ENCODE measurements around the gene GASK1A.
"Not testable (repeated sequence)": the region's sequence is repeated elsewhere in the genome, so short reads cannot be mapped to it uniquely, and the experiment has no call there.

GASK1A gene

GRCh38 chr3:43034911-43035310 lies 55.8 kb downstream of the GASK1A start:
- DNase-seq, result no peak

GRCh38 chr3:43035801-43036365 lies 56.8 kb downstream of the GASK1A start:
- DNase-seq, result no peak

DNA sequence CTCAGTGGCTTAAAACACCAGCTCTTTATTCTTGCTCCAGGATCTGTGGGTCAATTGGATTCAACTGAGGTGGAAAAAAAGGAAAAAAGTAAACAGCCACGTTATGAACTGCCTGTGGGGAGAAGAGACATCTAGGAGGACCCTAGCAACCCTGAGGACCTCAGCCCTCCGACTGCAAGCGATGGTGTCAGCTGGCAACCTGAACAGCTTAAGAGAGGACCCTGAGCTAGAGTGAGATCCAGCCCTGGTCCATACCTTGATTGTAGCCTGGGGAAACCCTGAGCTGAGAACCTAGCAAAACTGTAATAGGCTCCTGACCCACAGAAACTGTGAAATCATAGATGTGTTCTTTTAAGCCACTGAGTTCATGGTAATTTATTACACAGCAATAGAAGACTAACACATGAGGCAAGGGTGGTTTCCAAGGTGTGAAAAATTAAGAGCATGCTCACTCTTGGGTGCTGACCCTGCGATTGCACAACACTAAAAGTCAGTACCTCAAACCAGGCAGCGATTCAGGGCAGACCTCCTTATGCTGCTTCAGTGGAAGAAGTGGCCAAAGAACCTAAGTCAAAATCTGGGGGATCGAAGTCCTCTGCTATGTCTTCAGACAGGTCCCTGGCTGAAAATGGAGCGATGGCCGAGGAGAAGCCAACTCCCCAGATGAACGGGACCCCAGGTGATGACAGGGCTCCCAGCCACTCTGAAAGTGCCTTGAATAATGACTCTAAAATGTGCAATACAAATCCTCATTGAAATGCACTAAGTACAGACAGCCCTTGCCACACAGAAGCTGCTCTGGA lies 57.7 kb downstream of the GASK1A start:
- DNase-seq, result no peak

DNA sequence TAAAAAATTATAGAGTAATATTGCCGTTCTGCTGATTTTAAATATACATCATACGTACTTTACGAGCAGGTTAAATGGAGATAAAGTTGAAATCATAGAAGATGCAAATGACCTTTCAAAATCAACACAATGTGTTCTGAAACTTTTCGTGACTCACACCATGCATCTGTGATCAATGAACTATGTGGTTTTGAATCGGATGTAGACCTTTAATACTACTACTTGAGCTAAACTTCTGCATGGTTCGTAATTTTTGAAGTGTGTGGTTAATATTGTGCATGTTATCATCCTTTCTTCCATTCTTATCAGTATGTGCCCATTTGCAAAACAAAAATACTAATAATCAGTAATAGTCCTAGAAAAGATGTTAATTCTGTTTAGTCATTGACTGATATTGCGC lies 58.9 kb downstream of the GASK1A start:
- DNase-seq, result no peak

- DNase-seq, result no peak
These were observed 62.4 kb downstream of the GASK1A start for GRCh38 chr3:43041517-43041916.

- DNase-seq, result no peak
These were observed 64.1 kb downstream of the GASK1A start for GRCh38 chr3:43043071-43043766.

DNA sequence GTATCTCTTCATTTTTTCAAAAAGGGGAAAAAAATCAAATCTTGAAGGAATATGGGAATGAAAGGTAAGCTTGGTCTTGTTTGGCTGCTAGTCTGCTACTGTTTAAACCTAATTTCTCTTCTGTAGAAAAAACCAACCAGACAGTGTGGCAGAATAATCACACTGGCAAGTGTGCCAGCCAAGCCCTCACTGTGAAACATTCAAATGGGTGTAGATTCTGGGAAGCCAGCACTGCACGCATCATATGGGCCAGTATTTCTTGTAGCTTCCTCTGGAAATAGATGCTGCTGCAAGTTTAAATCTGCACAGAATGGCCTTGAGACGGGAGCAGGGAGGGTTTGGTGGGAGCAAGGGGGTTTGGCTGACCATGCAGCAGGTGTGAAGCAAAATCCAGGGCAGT lies 64.7 kb downstream of the GASK1A start:
- no peak for DNase-seq

GRCh38 chr3:43045079-43045478 lies 66.0 kb downstream of the GASK1A start:
- DNase-seq, result not testable (repeated sequence)

DNA sequence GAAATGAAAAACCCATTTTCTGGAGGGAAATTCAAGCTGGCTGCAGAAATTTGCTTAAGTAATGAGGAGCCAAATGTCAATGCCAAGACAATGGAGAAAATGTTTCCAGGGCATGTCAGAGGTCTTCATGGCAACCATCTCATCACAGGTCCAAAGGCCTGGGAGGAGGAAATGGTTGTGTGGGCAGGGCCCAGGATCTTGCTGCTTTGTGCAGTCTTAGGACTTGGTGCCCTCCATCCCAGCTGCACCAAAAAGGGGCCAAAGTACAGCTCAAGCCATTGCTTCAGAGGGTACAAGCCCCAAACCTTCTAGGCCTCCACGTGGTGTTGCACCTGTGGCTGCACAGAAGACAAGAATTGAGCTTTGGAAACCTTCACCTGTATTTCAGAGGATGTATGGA lies 67.5 kb downstream of the GASK1A start:
- no peak for DNase-seq

DNA sequence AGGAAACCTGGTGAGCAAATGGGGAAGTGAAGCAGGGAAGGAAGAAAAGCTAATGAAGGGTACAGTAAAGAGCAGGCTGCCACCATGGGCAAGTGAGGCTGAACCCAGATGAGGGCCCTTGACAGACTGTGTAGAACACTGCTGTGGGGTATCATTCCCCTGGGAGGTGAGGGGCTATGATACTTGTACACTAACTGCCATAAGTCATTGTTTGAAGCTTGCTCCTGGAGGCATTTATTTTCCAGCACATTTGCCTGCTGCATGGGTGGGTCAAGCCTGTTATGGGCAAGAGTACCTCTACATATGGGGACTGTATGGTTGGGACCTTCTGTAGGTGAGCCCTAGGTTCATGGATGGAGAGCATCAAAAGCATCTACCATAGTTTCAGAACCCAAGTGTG lies 69.4 kb downstream of the GASK1A start:
- no peak for DNase-seq

DNA sequence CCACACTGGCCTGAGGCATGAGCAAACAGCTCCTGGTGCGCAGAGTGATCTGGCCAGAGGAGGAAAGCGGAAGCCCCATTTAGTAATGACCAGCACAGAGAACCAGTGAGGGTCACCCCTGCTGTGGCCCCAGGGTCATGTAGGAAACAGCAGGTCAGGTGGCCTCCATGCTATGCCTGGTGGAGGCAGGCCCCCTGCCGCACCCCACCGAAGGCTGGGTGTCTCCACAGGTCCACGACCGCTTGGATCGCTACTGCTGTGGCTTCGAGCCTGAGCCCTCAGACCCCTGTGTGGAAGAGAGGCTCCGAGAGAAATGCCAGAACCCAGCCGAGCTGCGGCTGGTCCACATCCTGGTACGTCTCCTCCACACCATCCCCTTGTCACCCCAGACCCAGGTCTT lies 74.2 kb downstream of the GASK1A start:
- no peak for DNase-seq

GRCh38 chr3:43054754-43055153 lies 75.6 kb downstream of the GASK1A start:
- no peak for DNase-seq

DNA sequence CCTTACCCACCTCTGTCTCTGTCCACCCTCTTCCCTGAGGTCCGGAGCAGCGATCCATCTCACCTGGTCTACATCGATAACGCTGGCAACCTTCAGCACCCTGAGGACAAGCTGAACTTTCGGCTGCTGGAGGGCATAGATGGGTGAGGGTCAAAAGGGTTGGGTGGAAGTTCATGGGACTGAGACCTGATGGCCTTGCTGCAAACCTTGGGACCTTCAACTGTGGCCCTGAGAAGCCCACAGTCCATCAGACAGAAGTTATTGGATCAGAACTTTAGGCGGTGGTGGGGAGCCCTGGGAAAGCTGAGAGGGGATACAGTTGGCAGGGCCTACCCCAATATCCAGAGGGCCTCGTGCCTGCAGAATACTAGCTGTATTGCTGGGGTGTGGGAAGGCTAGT lies 76.3 kb downstream of the GASK1A start:
- DNase-seq, result no peak

DNA sequence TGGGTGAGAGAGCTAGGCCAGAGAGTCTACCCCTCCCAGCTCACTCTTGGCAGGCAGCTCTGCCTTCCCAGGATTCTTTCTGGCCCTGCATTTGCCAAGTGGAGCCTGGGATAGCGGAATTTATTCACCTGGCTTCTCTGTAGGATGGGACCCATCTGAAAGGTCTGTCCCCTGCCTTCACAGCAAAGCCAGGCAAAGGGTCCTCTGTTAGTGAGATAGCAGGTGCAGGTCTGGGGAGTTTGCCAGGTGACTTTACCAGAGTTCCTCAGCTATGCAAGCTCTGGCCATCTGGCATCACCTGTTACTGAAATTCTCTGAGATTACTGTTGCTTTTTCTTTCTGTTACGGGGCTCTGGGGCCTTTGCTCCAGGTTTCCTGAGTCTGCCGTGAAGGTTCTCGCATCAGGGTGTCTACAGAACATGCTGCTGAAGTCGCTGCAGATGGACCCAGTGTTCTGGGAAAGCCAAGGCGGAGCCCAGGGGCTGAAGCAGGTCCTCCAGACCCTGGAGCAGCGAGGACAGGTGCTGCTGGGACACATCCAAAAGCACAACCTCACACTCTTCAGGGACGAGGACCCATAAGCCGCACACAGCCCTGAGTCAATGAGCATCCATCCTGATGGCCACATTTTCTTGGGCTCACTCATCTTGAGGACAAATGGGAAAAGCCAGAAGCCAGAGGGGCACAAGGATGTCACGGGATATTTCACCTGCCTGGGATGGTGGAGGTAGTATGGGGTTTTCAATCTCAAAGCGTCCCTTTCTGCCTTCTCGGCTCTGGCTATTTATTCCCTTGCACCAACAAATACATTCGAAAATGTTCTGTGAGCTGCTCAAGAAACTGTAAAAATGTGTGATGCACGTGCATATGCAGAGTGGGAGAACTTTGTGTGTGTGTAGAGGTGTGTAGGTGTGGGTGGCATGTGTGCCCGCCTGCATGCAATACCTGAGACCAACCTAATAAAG lies 77.0 kb downstream of the GASK1A start:
- no peak for DNase-seq

- DNase-seq, result no peak
These were observed 80.3 kb downstream of the GASK1A start for GRCh38 chr3:43059456-43059855.

DNA sequence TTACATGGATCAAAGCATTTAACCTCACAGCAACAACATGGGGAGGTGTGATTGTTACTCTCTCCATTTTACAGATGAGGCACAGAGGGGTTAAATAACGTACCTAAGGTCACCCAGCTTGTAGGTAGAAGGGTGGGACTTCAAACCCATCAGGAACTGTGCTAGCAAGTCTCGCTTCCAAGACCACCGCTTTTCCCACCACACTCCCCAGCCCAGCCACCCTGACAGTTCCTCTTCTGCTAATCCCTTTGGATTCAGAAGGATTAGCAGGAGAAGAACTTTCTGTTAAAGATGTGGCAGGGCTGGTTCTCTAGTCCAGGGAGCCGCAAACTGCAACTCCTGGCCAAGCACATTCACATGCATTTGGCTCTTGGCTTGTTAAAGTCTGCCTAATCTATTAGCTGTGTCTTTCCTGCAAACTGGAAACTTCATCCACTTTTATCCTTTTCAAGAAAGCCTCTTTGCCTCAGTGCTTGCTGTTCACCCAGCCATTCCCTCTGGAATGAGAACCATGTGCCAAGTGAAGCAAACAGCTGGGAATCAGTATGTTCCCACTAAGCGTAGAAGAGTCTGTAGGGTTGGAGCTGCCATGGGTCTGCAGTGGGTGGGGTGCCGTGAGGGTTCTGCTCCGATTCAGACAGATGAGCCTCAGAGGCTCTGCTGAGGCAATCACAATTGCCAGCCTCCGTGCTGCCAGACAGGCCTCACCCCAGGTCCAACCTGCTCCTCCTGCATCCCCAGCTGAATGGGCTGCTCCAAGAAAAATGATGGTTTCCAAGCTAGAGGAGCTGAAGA lies 82.2 kb downstream of the GASK1A start:
- DNase-seq, result no peak

GRCh38 chr3:43062040-43062563 lies 83.0 kb downstream of the GASK1A start:
- DNase-seq, result no peak

DNA sequence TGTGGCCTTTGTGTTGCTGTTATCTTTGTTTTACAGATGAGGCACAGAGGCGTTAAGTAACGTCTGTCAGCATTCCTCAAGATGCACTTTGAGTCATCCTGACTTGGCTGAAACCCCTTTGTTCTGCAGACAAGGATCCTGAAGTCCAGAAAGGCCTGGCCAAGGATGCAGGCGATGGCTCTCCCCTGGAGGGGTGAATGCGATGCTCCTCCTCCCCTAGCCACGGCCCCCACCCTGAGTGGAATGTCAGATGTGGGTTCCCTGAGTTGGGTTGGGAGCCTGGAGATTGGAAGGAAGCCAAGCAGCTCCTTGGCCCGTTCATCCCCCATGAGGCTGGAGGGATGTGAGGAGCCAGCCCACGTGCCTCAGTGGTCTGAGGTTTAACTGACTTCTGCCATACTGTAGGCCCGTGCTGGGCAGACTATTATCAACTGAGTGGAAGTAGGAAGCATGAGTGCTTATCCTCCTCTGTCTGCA lies 83.5 kb downstream of the GASK1A start:
- no peak for DNase-seq

GRCh38 chr3:43063114-43063513 lies 84.0 kb downstream of the GASK1A start:
- DNase-seq, result no peak

- not testable (repeated sequence) for DNase-seq
These were observed 91.6 kb downstream of the GASK1A start for GRCh38 chr3:43070670-43071069.

DNA sequence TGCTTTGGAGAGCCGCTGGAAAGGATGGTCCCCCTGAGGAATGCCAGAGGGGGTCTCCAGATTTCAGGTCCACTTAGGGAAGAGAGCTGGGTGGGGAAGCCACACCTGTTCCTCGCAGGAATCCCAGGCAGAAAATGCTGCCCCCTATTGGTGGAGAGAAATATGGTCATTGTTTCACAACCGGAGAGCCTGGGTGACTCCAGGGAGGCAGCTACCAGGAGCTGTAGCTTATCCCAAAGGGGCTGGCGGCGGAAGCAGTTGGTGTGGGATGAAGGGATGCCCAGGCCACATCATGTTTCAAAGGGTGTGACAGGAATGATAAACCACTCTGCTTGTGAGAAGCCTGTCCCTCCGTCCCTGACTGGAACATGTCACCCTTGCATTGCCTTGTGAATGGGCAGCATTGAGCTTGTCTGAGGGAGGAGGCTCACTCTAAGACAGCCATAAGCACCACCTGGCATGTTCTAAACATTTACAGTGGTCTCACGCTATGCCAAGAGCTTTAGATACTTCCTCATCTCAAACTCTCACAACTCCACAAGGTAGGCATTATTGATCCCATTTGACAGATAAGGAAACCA lies 92.3 kb downstream of the GASK1A start:
- peak; percentile 17 for DNase-seq
